GM21526 (cell line): Measurements from ENCODE around the gene PDE9A.

Source experiments
- ATAC-seq: cut with Tn5 transposase; IDR thresholded peaks from one replicate; pipeline ENCODE4 v1.9.1; 2021; ENCODE audit warnings: moderate library complexity; ENCODE audit not compliant: unreplicated experiment, low FRiP score

Gene PDE9A

DNA sequence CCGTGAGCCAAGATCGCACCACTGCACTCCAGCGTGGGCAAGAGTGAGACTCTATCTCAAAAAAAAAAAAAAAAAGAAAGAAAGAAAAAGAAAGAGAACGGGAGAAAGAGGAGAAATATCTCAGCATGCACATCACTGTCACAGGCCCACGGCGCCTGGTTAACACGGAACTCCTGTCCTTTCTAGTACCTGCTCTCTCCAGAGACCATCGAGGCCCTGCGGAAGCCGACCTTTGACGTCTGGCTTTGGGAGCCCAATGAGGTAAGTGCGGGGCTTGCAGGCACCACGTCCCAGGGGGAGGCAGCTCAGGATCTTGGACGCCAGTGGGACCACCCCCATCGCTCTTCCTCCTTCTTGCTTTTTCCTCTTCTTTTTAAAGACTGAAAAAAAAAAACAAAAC, 100.4 kb downstream of the PDE9A start:
- no peak for ATAC-seq

GRCh38 chr21:42754270-42754933, 101.0 kb downstream of the PDE9A start:
- no peak for ATAC-seq

GRCh38 chr21:42755031-42755665, 101.7 kb downstream of the PDE9A start:
- ATAC-seq: no peak

GRCh38 chr21:42755766-42756579, 102.6 kb downstream of the PDE9A start:
- no peak for ATAC-seq

DNA sequence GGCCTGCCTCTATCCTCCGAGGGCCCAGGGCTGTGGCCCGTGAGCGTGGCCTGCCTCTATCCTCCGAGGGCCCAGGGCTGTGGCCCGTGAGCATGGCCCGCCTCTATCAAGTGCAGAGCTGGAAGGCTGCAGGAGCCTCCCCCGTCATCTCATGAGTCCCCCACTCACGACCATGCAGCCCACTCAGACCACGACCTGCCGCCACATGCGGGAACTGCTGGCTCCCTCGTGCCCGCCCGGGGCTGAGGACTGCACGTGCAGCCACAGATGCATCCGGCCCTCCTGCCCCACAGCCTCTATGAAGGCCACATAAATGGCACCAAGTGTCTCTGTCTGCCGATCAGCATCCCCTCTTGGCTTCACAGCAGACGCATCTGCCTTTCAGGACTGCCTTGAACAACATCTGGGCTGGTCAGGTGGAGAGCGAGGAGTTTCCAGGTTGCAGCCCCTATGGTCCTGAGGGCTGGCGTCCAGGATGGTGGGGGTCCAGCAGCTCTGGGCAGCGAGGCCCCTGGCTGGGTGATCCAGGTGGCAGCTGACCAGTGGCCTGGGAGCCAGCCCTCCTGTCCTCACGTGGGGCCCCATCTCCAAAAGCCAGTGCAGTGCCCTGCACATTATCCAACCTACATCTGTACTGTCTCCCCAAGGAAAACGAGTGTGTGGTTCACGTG, 103.3 kb downstream of the PDE9A start:
- no peak for ATAC-seq

- ATAC-seq: no peak
Observed at GRCh38 chr21:42757422-42757821, 104.0 kb downstream of the PDE9A start.

DNA sequence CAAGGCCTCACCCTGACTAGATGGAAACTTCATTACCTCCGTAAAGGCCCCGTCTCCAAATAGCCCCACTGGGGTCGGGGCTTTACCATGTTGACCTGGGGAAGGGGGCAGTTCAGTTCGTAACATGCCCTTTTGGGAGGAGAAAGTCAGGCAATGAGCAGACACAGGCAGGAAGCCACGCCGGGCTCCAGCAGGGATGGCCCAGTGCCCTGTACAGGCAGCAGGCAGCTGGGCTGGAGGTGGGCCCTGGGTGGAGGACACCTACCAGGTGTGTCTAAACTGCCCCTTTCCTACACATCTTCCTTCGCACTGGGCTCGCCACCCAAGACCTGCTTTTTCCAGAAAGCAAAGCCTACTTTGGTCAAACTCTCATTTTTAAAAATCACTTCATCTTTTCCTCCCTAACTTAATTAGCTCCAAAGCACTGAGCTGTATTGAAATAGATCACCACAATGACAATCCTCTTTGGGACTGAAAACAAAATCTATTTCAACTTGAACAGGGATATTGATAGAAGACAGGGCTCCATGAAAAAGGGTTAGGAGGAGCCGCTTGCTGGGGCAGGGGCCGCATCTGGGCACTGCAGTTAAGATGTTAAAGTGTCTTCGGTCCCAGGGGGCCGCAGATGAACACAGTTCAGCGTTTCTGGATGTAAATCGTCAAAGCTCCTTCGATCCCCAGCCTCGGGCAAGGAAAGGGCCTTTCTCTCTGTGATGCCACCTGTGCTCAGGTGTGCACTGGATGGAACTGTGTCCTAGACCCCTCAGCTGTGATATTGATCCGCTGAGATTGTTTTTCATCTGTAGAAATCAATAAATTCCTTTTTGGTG, 104.6 kb downstream of the PDE9A start:
- no peak for ATAC-seq

GRCh38 chr21:42758721-42759593, 105.5 kb downstream of the PDE9A start:
- no peak for ATAC-seq

DNA sequence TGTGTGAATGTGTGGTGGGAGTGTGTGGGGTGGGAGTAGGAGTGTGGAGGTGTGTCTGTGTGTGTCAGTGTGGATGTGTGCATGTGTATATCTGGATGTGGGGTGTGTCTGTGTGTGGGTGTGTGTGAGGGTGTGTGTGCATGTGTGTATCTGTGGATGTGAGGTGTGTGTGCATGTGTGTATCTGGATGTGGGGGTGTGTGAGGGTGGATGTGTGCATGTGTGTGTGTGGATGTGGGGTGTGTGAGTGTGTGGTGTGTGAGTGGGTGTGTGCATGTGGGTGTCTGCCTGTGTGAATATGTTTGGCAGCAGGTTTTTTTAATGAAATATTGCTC, 106.1 kb downstream of the PDE9A start:
- ATAC-seq: no peak

GRCh38 chr21:42760361-42760950, 107.0 kb downstream of the PDE9A start:
- no peak for ATAC-seq

- no peak for ATAC-seq
Observed at GRCh38 chr21:42760951-42761751, 107.7 kb downstream of the PDE9A start.

GRCh38 chr21:42761776-42762335, 108.4 kb downstream of the PDE9A start:
- ATAC-seq: no peak

DNA sequence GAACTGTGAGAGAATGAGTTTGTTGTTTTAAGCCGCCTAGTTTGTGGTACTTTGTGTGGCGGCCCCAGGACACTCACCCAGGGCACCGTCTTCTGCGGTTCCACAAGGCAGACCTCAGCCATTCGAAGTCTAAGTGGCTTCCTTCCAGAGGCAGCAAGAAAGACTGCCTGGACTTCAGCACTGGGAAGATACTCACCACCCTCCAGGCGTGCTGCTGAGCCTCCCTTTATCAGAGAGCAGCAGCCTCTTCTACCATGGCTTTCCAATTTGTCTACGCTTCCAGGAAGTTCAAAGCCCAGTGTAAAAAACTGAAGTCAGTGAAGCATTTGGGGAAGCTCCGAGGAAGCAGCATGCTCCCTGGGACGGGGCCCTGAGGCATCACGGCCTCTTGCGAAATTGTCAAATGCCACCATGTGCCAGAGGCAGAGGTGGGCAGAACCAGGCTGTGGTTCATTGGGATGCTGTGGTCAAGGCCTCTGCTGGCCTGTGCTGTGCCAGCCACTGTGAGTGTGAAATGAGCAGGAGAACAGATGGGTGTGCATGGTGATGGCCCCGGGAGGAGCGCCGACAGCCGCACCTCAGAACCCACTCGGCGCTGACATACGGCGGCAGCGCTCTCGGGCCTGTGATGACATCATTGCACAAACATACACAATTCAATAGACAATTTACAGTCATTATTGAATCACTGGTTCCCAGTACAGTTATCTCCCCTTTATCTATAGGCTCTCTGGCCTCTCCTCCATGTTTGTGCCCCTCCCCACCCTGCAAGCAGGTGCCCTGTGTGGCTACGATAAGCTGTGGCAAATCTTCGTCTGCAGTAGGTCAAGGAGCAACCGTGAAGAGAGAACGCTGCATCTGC, 110.4 kb downstream of the PDE9A start:
- no peak for ATAC-seq

- no peak for ATAC-seq
Observed at GRCh38 chr21:42764443-42764760, 111.0 kb downstream of the PDE9A start.

GRCh38 chr21:42764883-42765282, 111.5 kb downstream of the PDE9A start:
- ATAC-seq: no peak

DNA sequence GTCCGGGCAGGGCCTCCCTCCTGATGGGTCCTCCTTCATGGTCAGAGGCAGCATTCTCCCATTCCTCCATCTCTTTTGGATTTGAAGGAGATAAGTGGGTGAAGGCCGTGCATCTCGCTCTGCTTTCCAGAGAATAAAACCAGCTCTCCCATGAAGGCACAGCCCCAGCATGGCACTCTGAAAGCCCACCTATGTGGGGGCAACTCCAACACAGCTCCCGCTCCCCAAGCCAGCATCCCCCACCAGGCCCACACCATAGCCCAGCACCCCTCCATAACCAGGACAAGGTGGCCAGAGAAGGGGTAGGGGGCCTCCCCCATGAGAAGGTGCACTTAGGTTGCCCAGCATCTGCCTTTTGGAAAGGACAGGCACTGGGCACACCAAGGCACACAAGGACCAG, 112.2 kb downstream of the PDE9A start:
- no peak for ATAC-seq
